HEK293T (cell line): Measurements from ENCODE around the gene TMEM51.

Experiments
- LEF1 ChIP-seq: fragments of 450-650 bp; IDR thresholded peaks from 2 replicates; pipeline ENCODE4 v1.6.1; 2017; ENCODE audit warnings: mild to moderate bottlenecking, borderline replicate concordance
- TARDBP ChIP-seq: fragments of 450-650 bp; IDR thresholded peaks from 2 replicates; pipeline ENCODE4 v1.6.1; 2016
- TF ChIP-seq, protein P1 (sequence below): fragments of 450-650 bp; IDR thresholded peaks from 2 replicates; pipeline ENCODE4 v1.6.1; 2016

DNA sequence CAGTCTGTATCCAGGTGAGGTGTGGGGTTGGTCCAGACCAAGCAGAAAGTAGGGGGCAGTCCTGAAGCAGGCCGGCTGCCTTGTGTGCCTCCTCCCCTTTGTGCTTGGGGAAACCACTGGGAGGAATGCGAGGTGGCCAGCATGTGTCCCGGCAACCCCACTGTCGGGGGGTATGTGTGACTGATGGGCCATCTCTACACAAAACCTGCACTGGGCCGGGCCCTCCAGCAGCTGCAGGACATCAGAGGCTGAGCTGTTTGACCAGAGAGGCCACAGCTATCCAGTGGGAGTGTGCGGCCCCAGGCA lies 33.3 kb downstream of the TMEM51 start:
- TF ChIP-seq, protein P1, sequence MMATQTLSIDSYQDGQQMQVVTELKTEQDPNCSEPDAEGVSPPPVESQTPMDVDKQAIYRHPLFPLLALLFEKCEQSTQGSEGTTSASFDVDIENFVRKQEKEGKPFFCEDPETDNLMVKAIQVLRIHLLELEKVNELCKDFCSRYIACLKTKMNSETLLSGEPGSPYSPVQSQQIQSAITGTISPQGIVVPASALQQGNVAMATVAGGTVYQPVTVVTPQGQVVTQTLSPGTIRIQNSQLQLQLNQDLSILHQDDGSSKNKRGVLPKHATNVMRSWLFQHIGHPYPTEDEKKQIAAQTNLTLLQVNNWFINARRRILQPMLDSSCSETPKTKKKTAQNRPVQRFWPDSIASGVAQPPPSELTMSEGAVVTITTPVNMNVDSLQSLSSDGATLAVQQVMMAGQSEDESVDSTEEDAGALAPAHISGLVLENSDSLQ: no peak
- no peak for TF ChIP-seq TARDBP
- no peak for TF ChIP-seq LEF1
